GM12878 (cell line): Measurements from ENCODE around the gene PSORS1C1.

Experiments used
- CTCF ChIP-seq, 3 experiments: IDR thresholded peaks in 2 of 3; conservative IDR thresholded peaks in 1 of 3; 2 replicates each; pipeline ENCODE4 v1.5.1; 2011; ENCODE audit warnings: low read depth in 3 of 3, low read length in 3 of 3, mild to moderate bottlenecking in 3 of 3, control low read depth in 2 of 3, moderate library complexity in 2 of 3, inconsistent platforms in 1 of 3, mixed read lengths in 1 of 3; ENCODE audit not compliant: control insufficient read depth in 2 of 3, insufficient read depth in 1 of 3; ENCODE audit errors: extremely low read depth in 1 of 3
- RCOR1 ChIP-seq: conservative IDR thresholded peaks from 2 replicates; pipeline ENCODE4 v1.6.1; 2012; ENCODE audit warnings: low read depth, low read length, improper control_type of control experiment
- YY1 ChIP-seq: IDR thresholded peaks from 2 replicates; pipeline ENCODE4 v1.6.1; 2011; ENCODE audit warnings: low read depth, mild to moderate bottlenecking, low read length
- ZNF274 ChIP-seq: IDR thresholded peaks from one replicate; pipeline ENCODE4 v1.8.0; 2011; ENCODE audit not compliant: insufficient read length, insufficient read depth

DNA sequence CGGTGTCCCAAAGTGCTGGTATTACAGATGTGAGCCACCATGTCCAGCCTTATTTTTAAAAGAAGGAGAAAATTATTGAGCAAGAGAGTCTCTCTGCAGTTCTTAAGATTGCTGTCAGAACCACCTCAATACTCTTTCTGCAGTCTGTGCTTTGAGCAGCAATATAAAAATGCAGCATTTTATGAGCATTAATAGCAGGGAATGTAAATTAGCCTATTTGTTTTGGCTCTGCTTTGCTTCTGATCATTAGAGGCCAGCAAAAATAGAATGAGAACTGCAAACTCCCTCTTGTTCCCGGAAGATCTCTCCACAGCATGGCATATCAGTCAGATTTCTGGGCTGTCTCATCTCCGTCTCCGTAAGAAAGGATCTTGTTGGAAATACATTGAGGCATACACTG lies 38.0 kb upstream of the PSORS1C1 start:
- TF ChIP-seq CTCF (IDR thresholded peaks at IDR 0.05 in 2 of 3, conservative IDR thresholded peaks at IDR 0.05 in 1 of 3; ENCODE audit: control insufficient read depth in 2 of 3, extremely low read depth in 1 of 3, insufficient read depth in 1 of 3, low read depth in 3 of 3, low read length in 3 of 3), result no peak
- TF ChIP-seq RCOR1, result no peak
- no peak for TF ChIP-seq ZNF274
- no peak for TF ChIP-seq YY1
